ENCODE data around the gene EXTL2.

DNA sequence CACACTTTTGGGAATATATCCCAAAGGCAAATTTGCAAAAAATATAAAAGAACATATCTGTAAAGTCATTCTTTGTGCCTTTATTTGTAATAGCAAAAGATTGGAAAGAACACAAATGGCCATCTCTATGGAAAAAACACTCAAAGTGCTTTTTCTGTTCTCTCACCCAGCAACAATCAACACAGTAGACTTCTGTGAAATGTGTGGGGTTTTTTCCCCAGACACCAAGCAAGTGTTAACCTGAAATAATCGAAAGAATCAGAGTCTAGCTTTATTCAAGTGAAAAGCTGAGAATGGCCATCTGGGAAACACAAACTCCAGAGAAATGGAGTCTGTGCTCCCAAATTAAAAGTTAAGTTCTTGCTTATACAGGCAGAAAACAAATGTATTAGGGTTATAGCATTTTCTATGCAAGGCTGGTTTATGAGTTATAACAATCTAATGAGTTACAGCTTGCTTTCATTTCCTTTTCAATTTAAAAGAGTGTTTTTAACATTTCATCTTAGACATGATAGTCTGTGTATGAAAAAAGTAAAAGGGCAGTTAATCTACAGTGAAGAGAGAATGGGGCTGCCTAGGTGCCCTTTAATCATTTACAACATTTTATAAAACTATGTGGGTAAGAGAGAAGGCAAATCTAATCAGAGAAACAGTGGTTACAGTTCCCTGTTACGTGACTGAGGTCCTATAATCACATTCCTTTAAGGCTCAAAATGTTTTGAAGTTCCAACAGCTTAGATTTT is 47.8 kb upstream of the EXTL2 start:
- TF ChIP-seq, protein P1, sequence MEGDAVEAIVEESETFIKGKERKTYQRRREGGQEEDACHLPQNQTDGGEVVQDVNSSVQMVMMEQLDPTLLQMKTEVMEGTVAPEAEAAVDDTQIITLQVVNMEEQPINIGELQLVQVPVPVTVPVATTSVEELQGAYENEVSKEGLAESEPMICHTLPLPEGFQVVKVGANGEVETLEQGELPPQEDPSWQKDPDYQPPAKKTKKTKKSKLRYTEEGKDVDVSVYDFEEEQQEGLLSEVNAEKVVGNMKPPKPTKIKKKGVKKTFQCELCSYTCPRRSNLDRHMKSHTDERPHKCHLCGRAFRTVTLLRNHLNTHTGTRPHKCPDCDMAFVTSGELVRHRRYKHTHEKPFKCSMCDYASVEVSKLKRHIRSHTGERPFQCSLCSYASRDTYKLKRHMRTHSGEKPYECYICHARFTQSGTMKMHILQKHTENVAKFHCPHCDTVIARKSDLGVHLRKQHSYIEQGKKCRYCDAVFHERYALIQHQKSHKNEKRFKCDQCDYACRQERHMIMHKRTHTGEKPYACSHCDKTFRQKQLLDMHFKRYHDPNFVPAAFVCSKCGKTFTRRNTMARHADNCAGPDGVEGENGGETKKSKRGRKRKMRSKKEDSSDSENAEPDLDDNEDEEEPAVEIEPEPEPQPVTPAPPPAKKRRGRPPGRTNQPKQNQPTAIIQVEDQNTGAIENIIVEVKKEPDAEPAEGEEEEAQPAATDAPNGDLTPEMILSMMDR (IDR thresholded peaks at IDR 0.05) = no peak
- TF ChIP-seq EZH2 (IDR thresholded peaks at IDR 0.05) = no peak

Data from neural progenitor cell (in vitro differentiated cells).